Raji (cell line): ENCODE results near the gene SNX9.

Experiments used
- POLR2A ChIP-seq: IDR thresholded peaks from 2 replicates; pipeline ENCODE4 v1.6.1; 2011; ENCODE audit warnings: low read depth, low read length, control low read depth; ENCODE audit not compliant: insufficient read depth

The SNX9 gene

GRCh38 chr6:157798851-157799250 lies 24.2 kb upstream of the SNX9 start:
- TF ChIP-seq POLR2A = no peak

- TF ChIP-seq POLR2A = no peak
Observed at GRCh38 chr6:157800420-157801237, 22.4 kb upstream of the SNX9 start.

- no peak for TF ChIP-seq POLR2A
Observed at GRCh38 chr6:157804448-157805327, 18.4 kb upstream of the SNX9 start.

GRCh38 chr6:157806131-157806855 lies 16.8 kb upstream of the SNX9 start:
- TF ChIP-seq POLR2A = no peak

- TF ChIP-seq POLR2A = no peak
Observed at GRCh38 chr6:157806856-157807215, 16.2 kb upstream of the SNX9 start.

- TF ChIP-seq POLR2A = no peak
Observed at GRCh38 chr6:157808405-157808950, 14.6 kb upstream of the SNX9 start.

- no peak for TF ChIP-seq POLR2A
Observed at GRCh38 chr6:157809613-157810012, 13.4 kb upstream of the SNX9 start.

GRCh38 chr6:157811137-157811475 lies 11.9 kb upstream of the SNX9 start:
- no peak for TF ChIP-seq POLR2A

- TF ChIP-seq POLR2A = no peak
Observed at GRCh38 chr6:157811476-157812173, 11.4 kb upstream of the SNX9 start.

GRCh38 chr6:157812425-157813171 lies 10.4 kb upstream of the SNX9 start:
- no peak for TF ChIP-seq POLR2A

GRCh38 chr6:157813191-157813590 lies 9.9 kb upstream of the SNX9 start:
- TF ChIP-seq POLR2A = no peak

GRCh38 chr6:157813750-157814455 lies 9.1 kb upstream of the SNX9 start:
- no peak for TF ChIP-seq POLR2A

GRCh38 chr6:157814883-157815282 lies 8.2 kb upstream of the SNX9 start:
- no peak for TF ChIP-seq POLR2A

- no peak for TF ChIP-seq POLR2A
Observed at GRCh38 chr6:157821342-157822033, 1.6 kb upstream of the SNX9 start.
